Tibial nerve (tissue), 4 donors: Measurements from ENCODE around the gene JMJD1C. TPM values are rescaled to one million over a fixed set of nuclear protein-coding genes. Genes with fewer than 3 reads are reported as not detected.
"Not testable (repeated sequence)": the region's sequence is repeated elsewhere in the genome, so short reads cannot be mapped to it uniquely, and the experiment has no call there.

ENCODE experiments used
- DNase-seq, 2 donors: peaks; one replicate each; pipeline ENCODE4 v3.0.0-alpha.2; 2019; ENCODE audit warnings: low spot score in 2 of 2
- H3K27ac ChIP-seq, 4 donors: fragments of 200-600 bp; sonication (generic) in 3 of 4; one replicate each; pipeline ENCODE4 v1.5.1; 2017 to 2019; ENCODE audit warnings: mild to moderate bottlenecking in 1 of 4
- H3K27me3 ChIP-seq, 2 donors: fragments of 200-600 bp; sonication (generic) in 1 of 2; one replicate each; pipeline versions ENCODE4 v1.5.1 to v1.6.0; 2017 to 2019
- H3K36me3 ChIP-seq, 3 donors: fragments of 200-600 bp; sonication (generic); one replicate each; pipeline ENCODE4 v1.5.1; 2018 to 2019
- H3K4me1 ChIP-seq, 4 donors: fragments of 200-600 bp; sonication (generic) in 3 of 4; one replicate each; pipeline ENCODE4 v1.5.1; 2017 to 2019
- H3K4me3 ChIP-seq, 4 donors: fragments of 200-600 bp; sonication (generic) in 3 of 4; one replicate each; pipeline ENCODE4 v1.5.1; 2017 to 2019; ENCODE audit warnings: mild to moderate bottlenecking in 1 of 4, moderate library complexity in 1 of 4
- H3K9me3 ChIP-seq, 4 donors: fragments of 200-600 bp; sonication (generic) in 3 of 4; one replicate each; pipeline ENCODE4 v1.5.1; 2017 to 2019
- EP300 ChIP-seq, 2 donors: sonication (generic); formaldehyde crosslinking; IDR thresholded peaks; one replicate each; pipeline ENCODE4 v1.6.1; 2017; ENCODE audit warnings: antibody characterized with exemption in 2 of 2, mild to moderate bottlenecking in 1 of 2
- POLR2A ChIP-seq, 2 donors: fragments of 450-650 bp; IDR thresholded peaks; one replicate each; pipeline ENCODE4 v1.6.1; 2017; ENCODE audit warnings: antibody characterized with exemption in 2 of 2, mild to moderate bottlenecking in 2 of 2, moderate library complexity in 2 of 2
- WGBS, 2 donors: methylation state at CpG; one replicate each; pipeline ENCODE4 v1.1.5; 2018; 5-methylcytosine and 5-hydroxymethylcytosine counted together
- total RNA-seq, 4 donors: library from RNA; depleted of rRNA; stranded (reverse); fragments of >200 nt; gene quantifications; one replicate each; pipeline ENCODE4 v1.1.0, GENCODE V29; 2016
- TF ChIP-seq, protein P1 (sequence below), 5 experiments: fragments of 200-600 bp in 3 of 5; fragments of 450-650 bp in 2 of 5; sonication (generic) in 3 of 5; IDR thresholded peaks; one replicate each; pipeline ENCODE4 v1.5.1; 2016 to 2019; ENCODE audit warnings: antibody characterized with exemption in 5 of 5, mild to moderate bottlenecking in 3 of 5, moderate library complexity in 2 of 5

Gene JMJD1C
- total RNA-seq, 4 donors from 2014 or later: 100 to 156 (median 131) TPM

DNA sequence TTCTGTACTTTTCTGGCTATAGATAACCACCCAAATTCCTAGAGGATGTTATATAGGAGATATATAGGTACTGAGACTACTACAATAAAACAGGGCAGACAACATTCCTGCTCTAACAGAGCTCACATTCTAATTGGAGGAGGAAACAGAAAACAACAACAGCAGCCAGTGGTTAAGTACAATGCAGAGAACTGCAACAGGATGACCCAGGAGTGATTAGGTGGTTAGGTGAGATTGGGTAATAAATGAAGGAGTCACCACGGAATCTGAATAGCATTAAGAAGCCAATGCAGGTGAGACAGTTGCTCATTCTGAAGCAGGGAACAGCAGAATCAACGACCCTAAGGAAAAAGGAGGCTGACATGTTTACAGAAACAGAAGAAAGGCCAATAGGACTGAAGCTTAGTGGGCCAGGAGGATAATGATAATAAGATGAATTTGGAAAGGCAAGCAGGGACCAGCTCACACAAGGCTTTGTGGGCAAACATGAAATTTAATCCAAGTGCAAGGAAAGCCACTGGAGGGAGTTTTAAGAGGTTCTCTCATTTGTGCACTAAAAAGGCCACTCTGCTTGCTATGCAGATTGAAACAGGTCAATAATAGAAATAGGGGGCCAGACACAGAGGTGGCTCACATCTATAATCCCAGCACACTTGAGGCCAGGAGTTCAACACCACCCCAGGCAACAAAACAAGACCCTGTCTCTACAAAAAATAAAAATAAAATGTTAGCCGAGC is 38.5 kb upstream of the JMJD1C start:
- H3K4me3 ChIP-seq: no peak overlapping the region
- H3K27ac ChIP-seq: peak overlapping the region in 3 of 4 donors; percentile 23 to 54 (median 38)
- TF ChIP-seq, protein P1, sequence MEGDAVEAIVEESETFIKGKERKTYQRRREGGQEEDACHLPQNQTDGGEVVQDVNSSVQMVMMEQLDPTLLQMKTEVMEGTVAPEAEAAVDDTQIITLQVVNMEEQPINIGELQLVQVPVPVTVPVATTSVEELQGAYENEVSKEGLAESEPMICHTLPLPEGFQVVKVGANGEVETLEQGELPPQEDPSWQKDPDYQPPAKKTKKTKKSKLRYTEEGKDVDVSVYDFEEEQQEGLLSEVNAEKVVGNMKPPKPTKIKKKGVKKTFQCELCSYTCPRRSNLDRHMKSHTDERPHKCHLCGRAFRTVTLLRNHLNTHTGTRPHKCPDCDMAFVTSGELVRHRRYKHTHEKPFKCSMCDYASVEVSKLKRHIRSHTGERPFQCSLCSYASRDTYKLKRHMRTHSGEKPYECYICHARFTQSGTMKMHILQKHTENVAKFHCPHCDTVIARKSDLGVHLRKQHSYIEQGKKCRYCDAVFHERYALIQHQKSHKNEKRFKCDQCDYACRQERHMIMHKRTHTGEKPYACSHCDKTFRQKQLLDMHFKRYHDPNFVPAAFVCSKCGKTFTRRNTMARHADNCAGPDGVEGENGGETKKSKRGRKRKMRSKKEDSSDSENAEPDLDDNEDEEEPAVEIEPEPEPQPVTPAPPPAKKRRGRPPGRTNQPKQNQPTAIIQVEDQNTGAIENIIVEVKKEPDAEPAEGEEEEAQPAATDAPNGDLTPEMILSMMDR (IDR thresholded peaks at IDR 0.05): no peak
- TF ChIP-seq POLR2A (IDR thresholded peaks at IDR 0.05): no peak
- no peak for TF ChIP-seq EP300 (IDR thresholded peaks at IDR 0.05)
- no peaks in the 10 kb centered on the region for H3K36me3 ChIP-seq
- peaks cover 0 to 47% (median 13%) of the 10 kb centered on the region in 4 donors for H3K4me1 ChIP-seq
- no peak for DNase-seq
- H3K9me3 ChIP-seq: peaks cover 0 to 4% (median 0%) of the 10 kb centered on the region in 4 donors
- WGBS, 2 donors: 63 to 68% methylated on average over 3 of the region's 3 CpGs
- H3K27me3 ChIP-seq: no peaks in the 10 kb centered on the region

DNA sequence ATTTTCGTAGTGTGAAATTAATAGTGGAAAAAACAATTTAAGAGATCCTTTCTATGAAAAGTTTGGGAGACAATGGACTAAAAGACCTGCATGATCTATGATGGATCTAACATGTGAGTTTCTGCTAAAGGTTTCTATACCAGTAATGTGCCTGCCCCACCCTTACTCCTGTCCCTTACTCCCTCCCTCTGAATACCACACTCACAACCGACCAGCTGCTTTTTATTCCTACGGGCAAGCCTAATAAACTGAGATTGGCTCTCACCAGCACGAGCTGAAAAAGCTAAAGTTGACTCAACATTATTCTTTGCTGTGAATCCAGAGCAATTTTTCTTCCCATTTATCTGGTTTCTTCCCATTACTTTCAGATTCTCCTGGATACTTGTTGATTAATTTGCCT is 37.6 kb upstream of the JMJD1C start:
- H3K27me3 ChIP-seq: no peaks in the 10 kb centered on the region
- WGBS, 2 donors: 46 to 52% methylated on average over 4 of the region's 4 CpGs
- no peak for DNase-seq
- H3K4me3 ChIP-seq: no peak overlapping the region
- H3K4me1 ChIP-seq: peaks cover 0 to 55% (median 13%) of the 10 kb centered on the region in 4 donors
- peaks cover 0 to 4% (median 0%) of the 10 kb centered on the region in 4 donors for H3K9me3 ChIP-seq
- peak overlapping the region in 3 of 4 donors; percentile 23 to 54 (median 38) for H3K27ac ChIP-seq
- no peaks in the 10 kb centered on the region for H3K36me3 ChIP-seq
- TF ChIP-seq EP300 (IDR thresholded peaks at IDR 0.05) (no peak), POLR2A (IDR thresholded peaks at IDR 0.05) (no peak)
- TF ChIP-seq, protein P1 (IDR thresholded peaks at IDR 0.05): no peak

- no peaks in the 10 kb centered on the region for H3K36me3 ChIP-seq
- TF ChIP-seq POLR2A (IDR thresholded peaks at IDR 0.05): no peak
- H3K27ac ChIP-seq: peak overlapping the region in 2 of 4 donors; percentile 22 to 38
- H3K27me3 ChIP-seq: no peaks in the 10 kb centered on the region
- DNase-seq: no peak
- whole genome bisulfite sequencing, 2 donors: 52 to 53% methylated on average over 1 of the region's 1 CpG
- H3K4me3 ChIP-seq: no peak overlapping the region
- H3K4me1 ChIP-seq: peaks cover 0 to 61% (median 15%) of the 10 kb centered on the region in 4 donors
- H3K9me3 ChIP-seq: no peaks in the 10 kb centered on the region
These were observed 37.1 kb upstream of the JMJD1C start for GRCh38 chr10:63502832-63503231.

- Histone ChIP-seq H3K4me3 (no peak overlapping the region), H3K4me1 (peaks cover 0 to 67% (median 15%) of the 10 kb centered on the region in 4 donors), H3K9me3 (no peaks in the 10 kb centered on the region), H3K27me3 (no peaks in the 10 kb centered on the region), H3K36me3 (no peaks in the 10 kb centered on the region), H3K27ac (peak overlapping the region in 2 of 4 donors; percentile 40 to 49)
- 94 to 97% methylated on average over 1 of the region's 1 CpG for WGBS, 2 donors
- DNase-seq: no peak
- no peak for TF ChIP-seq POLR2A (IDR thresholded peaks at IDR 0.05)
- TF ChIP-seq, protein P1 (IDR thresholded peaks at IDR 0.05): no peak
- TF ChIP-seq EP300 (IDR thresholded peaks at IDR 0.05): no peak
These were observed 36.2 kb upstream of the JMJD1C start for GRCh38 chr10:63501954-63502353.

- H3K9me3 ChIP-seq, DNase-seq, H3K36me3 ChIP-seq, H3K4me3 ChIP-seq, H3K27me3 ChIP-seq, H3K27ac ChIP-seq: not testable (repeated sequence)
- H3K4me1 ChIP-seq: peaks cover 0 to 55% (median 7%) of the 10 kb centered on the region in 4 donors
- WGBS, 2 donors: 92% methylated on average over 5 of the region's 5 CpGs
These were observed 34.8 kb upstream of the JMJD1C start for GRCh38 chr10:63500551-63500950.

DNA sequence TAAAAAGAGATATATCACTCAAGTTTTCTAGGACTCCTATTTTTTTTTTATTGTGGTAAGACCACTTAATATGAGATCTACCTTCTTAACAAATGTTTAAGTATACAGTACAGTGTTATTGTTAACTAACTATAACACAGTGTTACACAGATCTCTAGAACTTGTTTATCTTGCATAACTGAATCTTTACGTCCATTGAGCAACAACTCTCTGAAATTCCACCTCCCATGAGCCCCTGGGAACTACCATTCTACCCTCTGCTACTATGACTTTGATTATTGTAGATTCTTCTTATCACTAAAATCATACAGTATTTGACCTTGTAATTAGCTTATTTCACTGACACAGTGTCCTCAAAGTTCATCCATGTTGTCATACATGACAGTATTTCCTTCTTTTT is 32.9 kb upstream of the JMJD1C start:
- Histone ChIP-seq H3K4me1 (peaks cover 0 to 40% (median 3%) of the 10 kb centered on the region in 4 donors), H3K36me3 (no peaks in the 10 kb centered on the region), H3K9me3 (no peaks in the 10 kb centered on the region), H3K27me3 (no peaks in the 10 kb centered on the region), H3K4me3 (no peak overlapping the region), H3K27ac (no peak overlapping the region)
- TF ChIP-seq, protein P1 (IDR thresholded peaks at IDR 0.05): no peak
- no peak for TF ChIP-seq POLR2A (IDR thresholded peaks at IDR 0.05)
- no peak for TF ChIP-seq EP300 (IDR thresholded peaks at IDR 0.05)
- no peak for DNase-seq
- WGBS, 2 donors: 56 to 57% methylated on average over 1 of the region's 1 CpG
